PC-9 (cell line): ENCODE results near the gene HGS. TPM values are rescaled to one million over a fixed set of nuclear protein-coding genes. Genes with fewer than 3 reads are reported as not detected.

Source experiments
- BruUV-seq: library from RNA; stranded (reverse); fragments of 400-500 nt; replicated peaks from 2 replicates; lab custom pipeline; 2021; lab: Mats Ljungman, UMichigan
- CTCF ChIA-PET: fragments of 300-600 bp; sonication (Branson Sonifier 250); formaldehyde crosslinking; loops from one replicate; lab custom pipeline; 2022; ENCODE audit warnings: antibody characterized with exemption; lab: Charles Lee
- POLR2A ChIA-PET: fragments of 300-600 bp; sonication (Branson Sonifier 250); formaldehyde crosslinking; loops from one replicate; lab custom pipeline; 2022; ENCODE audit warnings: antibody characterized with exemption; ENCODE audit not compliant: unreplicated experiment; lab: Charles Lee
- DNase-seq, 2 experiments: peaks; one replicate each; pipeline versions ENCODE4 v3.0.0 to v3.0.0-alpha.2; 2015 to 2022; ENCODE audit warnings: mixed read lengths in 1 of 2
- H2AFZ ChIP-seq: fragments of 200-600 bp; sonication (generic); 2 replicates; pipeline ENCODE4 v1.8.1; 2017; ENCODE audit warnings: antibody characterized with exemption
- H3F3A ChIP-seq: fragments of 200-600 bp; sonication (generic); 2 replicates; pipeline ENCODE4 v1.8.1; 2017; ENCODE audit warnings: antibody characterized with exemption, mild to moderate bottlenecking, low read depth; ENCODE audit not compliant: insufficient read depth
- H3K27ac ChIP-seq: fragments of 200-600 bp; sonication (generic); 2 replicates; pipeline ENCODE4 v1.6.1; 2016; ENCODE audit warnings: mixed run types
- H3K27me3 ChIP-seq: fragments of 200-600 bp; sonication (generic); 2 replicates; pipeline ENCODE4 v1.6.1; 2016; ENCODE audit warnings: low read depth, mixed run types; ENCODE audit not compliant: insufficient read depth
- H3K36me3 ChIP-seq: fragments of 200-600 bp; sonication (generic); 2 replicates; pipeline ENCODE4 v1.6.1; 2016; ENCODE audit warnings: low read depth, mixed run types
- H3K4me1 ChIP-seq: fragments of 200-600 bp; sonication (generic); replicated peaks from 2 replicates; pipeline ENCODE4 v1.6.1; 2016; ENCODE audit warnings: mixed run types; ENCODE audit not compliant: insufficient read depth
- H3K4me2 ChIP-seq: fragments of 200-600 bp; sonication (generic); 2 replicates; pipeline ENCODE4 v1.6.1; 2017; ENCODE audit warnings: mixed run types
- H3K4me3 ChIP-seq: fragments of 200-600 bp; sonication (generic); 2 replicates; pipeline ENCODE4 v1.6.1; 2016; ENCODE audit warnings: mixed run types
- H3K79me2 ChIP-seq: fragments of 200-600 bp; sonication (generic); 2 replicates; pipeline ENCODE4 v1.6.1; 2017; ENCODE audit warnings: low read depth, mixed run types
- H3K9me2 ChIP-seq: fragments of 200-600 bp; sonication (generic); 2 replicates; pipeline ENCODE4 v1.8.1; 2017; ENCODE audit warnings: mild to moderate bottlenecking; ENCODE audit not compliant: insufficient read depth
- H3K9me3 ChIP-seq: fragments of 200-600 bp; sonication (generic); 2 replicates; pipeline ENCODE4 v1.8.1; 2016; ENCODE audit warnings: low read depth; ENCODE audit not compliant: insufficient read depth
- H4K20me1 ChIP-seq: fragments of 200-600 bp; sonication (generic); 2 replicates; pipeline ENCODE4 v1.8.1; 2017; ENCODE audit not compliant: insufficient read depth
- EZH2 ChIP-seq: fragments of 200-600 bp; sonication (generic); IDR thresholded peaks from 2 replicates; pipeline ENCODE4 v1.8.0; 2017; ENCODE audit warnings: antibody characterized with exemption, low read depth
- intact Hi-C: fragments of 100-400 bp; cut with micrococcal nuclease; formaldehyde crosslinking; loops from one replicate; pipeline ENCODE4 v1.10.0; 2022; ENCODE audit not compliant: unreplicated experiment
- total RNA-seq: library from RNA; stranded (reverse); gene quantifications from 2 replicates; pipeline ENCODE4 v1.2.3, GENCODE V29; 2021
- TF ChIP-seq, protein P1 (sequence below): fragments of 200-600 bp; sonication (generic); conservative IDR thresholded peaks from 2 replicates; pipeline ENCODE4 v1.6.1; 2017; ENCODE audit warnings: mixed run types, antibody characterized with exemption, mild to moderate bottlenecking, moderate library complexity

HGS gene
- total RNA-seq, 1 experiment from 2014 or later, result 166 TPM

GRCh38 chr17:81660441-81660840 lies 23.4 kb upstream of the HGS start:
- DNase-seq, result no peak
- H3K27ac ChIP-seq, result peak overlapping the region; percentile 65
- POLR2A ChIA-PET, result interaction anchor here (0.5 kb wide), 2 partner anchors 30 to 43 kb away, joined by 3 read pairs; partner anchors contain the start of gene MRPL12

GRCh38 chr17:81662002-81662401 lies 21.8 kb upstream of the HGS start:
- H3F3A ChIP-seq, result peaks cover 30% of the 10 kb centered on the region
- TF ChIP-seq EZH2, result no peak
- TF ChIP-seq, protein P1, sequence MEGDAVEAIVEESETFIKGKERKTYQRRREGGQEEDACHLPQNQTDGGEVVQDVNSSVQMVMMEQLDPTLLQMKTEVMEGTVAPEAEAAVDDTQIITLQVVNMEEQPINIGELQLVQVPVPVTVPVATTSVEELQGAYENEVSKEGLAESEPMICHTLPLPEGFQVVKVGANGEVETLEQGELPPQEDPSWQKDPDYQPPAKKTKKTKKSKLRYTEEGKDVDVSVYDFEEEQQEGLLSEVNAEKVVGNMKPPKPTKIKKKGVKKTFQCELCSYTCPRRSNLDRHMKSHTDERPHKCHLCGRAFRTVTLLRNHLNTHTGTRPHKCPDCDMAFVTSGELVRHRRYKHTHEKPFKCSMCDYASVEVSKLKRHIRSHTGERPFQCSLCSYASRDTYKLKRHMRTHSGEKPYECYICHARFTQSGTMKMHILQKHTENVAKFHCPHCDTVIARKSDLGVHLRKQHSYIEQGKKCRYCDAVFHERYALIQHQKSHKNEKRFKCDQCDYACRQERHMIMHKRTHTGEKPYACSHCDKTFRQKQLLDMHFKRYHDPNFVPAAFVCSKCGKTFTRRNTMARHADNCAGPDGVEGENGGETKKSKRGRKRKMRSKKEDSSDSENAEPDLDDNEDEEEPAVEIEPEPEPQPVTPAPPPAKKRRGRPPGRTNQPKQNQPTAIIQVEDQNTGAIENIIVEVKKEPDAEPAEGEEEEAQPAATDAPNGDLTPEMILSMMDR, result no peak
- no peaks in the 10 kb centered on the region for H3K36me3 ChIP-seq
- no peaks in the 10 kb centered on the region for H3K27me3 ChIP-seq
- intact Hi-C loops, result no loop called here
- H4K20me1 ChIP-seq, result no peaks in the 10 kb centered on the region
- H3K4me3 ChIP-seq, result no peak overlapping the region
- ChIA-PET CTCF (no interaction called here), POLR2A (no interaction called here)
- peaks cover 20% of the 10 kb centered on the region for H3K79me2 ChIP-seq
- H3K9me2 ChIP-seq, result no peaks in the 10 kb centered on the region
- H3K4me2 ChIP-seq, result no peak overlapping the region
- H3K9me3 ChIP-seq, result no peaks in the 10 kb centered on the region
- H3K27ac ChIP-seq, result no peak overlapping the region
- DNase-seq, result no peak
- peaks cover 31% of the 10 kb centered on the region for H3K4me1 ChIP-seq
- H2AFZ ChIP-seq, result no peak overlapping the region
- no TSS peak for BruUV-seq

More at GRCh38 chr17:81660441-81660840, 23.4 kb upstream of the HGS start:
- Histone ChIP-seq H3K4me3 (no peak overlapping the region), H3K4me2 (peak overlapping the region; percentile 68), H3K79me2 (peaks cover 7% of the 10 kb centered on the region), H3K9me2 (no peaks in the 10 kb centered on the region), H3K27me3 (no peaks in the 10 kb centered on the region), H3K4me1 (peaks cover 30% of the 10 kb centered on the region), H2AFZ (no peak overlapping the region), H3F3A (peaks cover 30% of the 10 kb centered on the region), H4K20me1 (no peaks in the 10 kb centered on the region), H3K36me3 (no peaks in the 10 kb centered on the region), H3K9me3 (no peaks in the 10 kb centered on the region)
- CTCF ChIA-PET, result no interaction called here
- no peak for TF ChIP-seq EZH2
- TF ChIP-seq, protein P1, result no peak
- BruUV-seq, result no TSS peak
- intact Hi-C loops, result no loop called here

GRCh38 chr17:81664051-81664470 lies 19.8 kb upstream of the HGS start:
- H3K9me2 ChIP-seq, result no peaks in the 10 kb centered on the region
- no peaks in the 10 kb centered on the region for H3K9me3 ChIP-seq
- POLR2A ChIA-PET, result interaction anchor here (0.7 kb wide), 1 partner anchor 169 kb away, joined by 6 read pairs; the partner anchor contains the start of gene MCRIP1
- H3K4me1 ChIP-seq, result peaks cover 27% of the 10 kb centered on the region
- DNase-seq, result no peak
- intact Hi-C loops, result no loop called here
- no peak overlapping the region for H3K27ac ChIP-seq
- H4K20me1 ChIP-seq, result no peaks in the 10 kb centered on the region
- BruUV-seq, result no TSS peak
- no peaks in the 10 kb centered on the region for H3K36me3 ChIP-seq
- no peak overlapping the region for H3K4me3 ChIP-seq
- TF ChIP-seq, protein P1, result no peak
- no peak for TF ChIP-seq EZH2
- no peak overlapping the region for H3K4me2 ChIP-seq
- H2AFZ ChIP-seq, result no peak overlapping the region
- H3F3A ChIP-seq, result peaks cover 26% of the 10 kb centered on the region
- peaks cover 37% of the 10 kb centered on the region for H3K79me2 ChIP-seq
- no peaks in the 10 kb centered on the region for H3K27me3 ChIP-seq
- CTCF ChIA-PET, result no interaction called here
